T-helper 17 cell (primary cell): Measurements from ENCODE around the gene C2CD2. TPM values are rescaled to one million over a fixed set of nuclear protein-coding genes. Genes with fewer than 3 reads are reported as not detected.
A peak's percentile ranks its signal among the peaks of the same experiment; 100 is the strongest.
"Not testable (repeated sequence)": the region's sequence is repeated elsewhere in the genome, so short reads cannot be mapped to it uniquely, and the experiment has no call there.

Experiments
- ATAC-seq: fragments of 150-1000 bp; cut with Tn5 transposase; 2 replicates; pipeline ENCODE4 v1.10.0; 2021; ENCODE audit warnings: mild to moderate bottlenecking, moderate library complexity
- DNase-seq, 3 donors: peaks; one replicate each; pipeline versions ENCODE4 v3.0.0 to v3.0.0-alpha.2; 2020 to 2021
- H3K9me3 ChIP-seq: one replicate; pipeline ENCODE4 v1.7.0; 2013; ENCODE audit warnings: low read length, mild to moderate bottlenecking; ENCODE audit not compliant: control insufficient read depth, poor library complexity, severe bottlenecking
- H3K27ac Mint-ChIP-seq: one replicate; pipeline ENCODE4 v1.8.0; 2022; ENCODE audit warnings: mild to moderate bottlenecking, moderate library complexity, mixed read lengths
- H3K27me3 Mint-ChIP-seq: one replicate; pipeline ENCODE4 v1.8.0; 2022; ENCODE audit warnings: mixed read lengths
- H3K36me3 Mint-ChIP-seq: one replicate; pipeline ENCODE4 v1.8.0; 2022; ENCODE audit warnings: low read depth, mixed read lengths
- H3K4me1 Mint-ChIP-seq: one replicate; pipeline ENCODE4 v1.8.0; 2022; ENCODE audit warnings: mild to moderate bottlenecking, mixed read lengths
- H3K4me3 Mint-ChIP-seq: one replicate; pipeline ENCODE4 v1.8.0; 2022; ENCODE audit warnings: mild to moderate bottlenecking, moderate library complexity, mixed read lengths
- total RNA-seq, 4 donors: library from RNA in 2 of 4; stranded (reverse) in 2 of 4; gene quantifications; one replicate each; pipeline ENCODE4 v1.2.3 and lab custom pipeline; 2022 to 2026

C2CD2 gene
- total RNA-seq (1 to 10 TPM; 3.7 to 6.0 TPM), total RNA-seq (lab: John Stamatoyannopoulos, UW) (4.3 to 8.1 reads per million in 2 donors)

- Mint-ChIP-seq H3K4me3 (peak within 1 kb of the TSS; percentile 87), H3K4me1 (peaks cover 16% of the 10 kb centered on the region), H3K36me3 (peaks cover 3% of the 10 kb centered on the region), H3K27ac (peak within 1 kb of the TSS; percentile 47), H3K27me3 (peaks cover 31% of the 10 kb centered on the region)
- DNase-seq (no peak), ATAC-seq (peak; percentile 40)
- H3K9me3 ChIP-seq: no peaks in the 10 kb centered on the region
Observed at GRCh38 chr21:41953831-41954653, at the start of gene C2CD2. Gene C2CD2 (minus strand): TSS chr21:41954018. CDS start chr21:41953648, 370 bp downstream.

GRCh38 chr21:42003051-42003461, 49.2 kb upstream of the C2CD2 start:
- H3K27me3 Mint-ChIP-seq: no peaks in the 10 kb centered on the region
- DNase-seq (no peak), ATAC-seq (no peak)
- H3K9me3 ChIP-seq: no peaks in the 10 kb centered on the region
- H3K36me3 Mint-ChIP-seq: peaks cover 23% of the 10 kb centered on the region
- H3K4me1 Mint-ChIP-seq: peaks cover 43% of the 10 kb centered on the region
- no peak overlapping the region for H3K27ac Mint-ChIP-seq
- peak overlapping the region; percentile 62 for H3K4me3 Mint-ChIP-seq

GRCh38 chr21:42002421-42002958, 48.7 kb upstream of the C2CD2 start:
- Mint-ChIP-seq H3K4me3 (peak overlapping the region; percentile 73), H3K27ac (peak overlapping the region; percentile 86), H3K4me1 (peaks cover 38% of the 10 kb centered on the region), H3K27me3 (no peaks in the 10 kb centered on the region), H3K36me3 (peaks cover 22% of the 10 kb centered on the region)
- peak in 1 of 3 donors; percentile 12 for DNase-seq
- no peaks in the 10 kb centered on the region for H3K9me3 ChIP-seq
- ATAC-seq: peak; percentile 72

- Mint-ChIP-seq H3K36me3 (peaks cover 18% of the 10 kb centered on the region), H3K4me1 (peaks cover 33% of the 10 kb centered on the region), H3K4me3 (peak overlapping the region; percentile 78), H3K27me3 (no peaks in the 10 kb centered on the region), H3K27ac (peak overlapping the region; percentile 86)
- DNase-seq (no peak), ATAC-seq (no peak)
- H3K9me3 ChIP-seq: no peaks in the 10 kb centered on the region
Observed at GRCh38 chr21:42001781-42002180, 48.0 kb upstream of the C2CD2 start.

- Mint-ChIP-seq H3K4me3 (peak overlapping the region; percentile 61), H3K27ac (peak overlapping the region; percentile 86), H3K27me3 (no peaks in the 10 kb centered on the region), H3K36me3 (peaks cover 16% of the 10 kb centered on the region), H3K4me1 (peaks cover 30% of the 10 kb centered on the region)
- H3K9me3 ChIP-seq: no peaks in the 10 kb centered on the region
- DNase-seq: no peak
- no peak for ATAC-seq
Observed at GRCh38 chr21:42000908-42001307, 47.1 kb upstream of the C2CD2 start.

GRCh38 chr21:41997657-41998056, 43.8 kb upstream of the C2CD2 start:
- Mint-ChIP-seq H3K36me3 (peaks cover 13% of the 10 kb centered on the region), H3K27ac (no peak overlapping the region), H3K4me1 (peaks cover 15% of the 10 kb centered on the region), H3K4me3 (no peak overlapping the region), H3K27me3 (no peaks in the 10 kb centered on the region)
- no peak for DNase-seq
- H3K9me3 ChIP-seq: no peaks in the 10 kb centered on the region
- no peak for ATAC-seq

- Mint-ChIP-seq H3K4me3 (no peak overlapping the region), H3K4me1 (peaks cover 3% of the 10 kb centered on the region), H3K36me3 (peaks cover 11% of the 10 kb centered on the region), H3K27ac (no peak overlapping the region), H3K27me3 (no peaks in the 10 kb centered on the region)
- ATAC-seq: no peak
- H3K9me3 ChIP-seq: no peaks in the 10 kb centered on the region
- DNase-seq: no peak
Observed at GRCh38 chr21:41995577-41995976, 41.8 kb upstream of the C2CD2 start.

- H3K4me3 Mint-ChIP-seq, DNase-seq, ATAC-seq, H3K4me1 Mint-ChIP-seq, H3K9me3 ChIP-seq, H3K27me3 Mint-ChIP-seq, H3K27ac Mint-ChIP-seq, H3K36me3 Mint-ChIP-seq: not testable (repeated sequence)
Observed at GRCh38 chr21:41994613-41995012, 40.8 kb upstream of the C2CD2 start.

- H3K27ac Mint-ChIP-seq: no peak overlapping the region
- peaks cover 4% of the 10 kb centered on the region for H3K36me3 Mint-ChIP-seq
- H3K4me3 Mint-ChIP-seq: no peak overlapping the region
- DNase-seq: no peak
- no peaks in the 10 kb centered on the region for H3K9me3 ChIP-seq
- H3K4me1 Mint-ChIP-seq: peaks cover 3% of the 10 kb centered on the region
- H3K27me3 Mint-ChIP-seq: no peaks in the 10 kb centered on the region
- no peak for ATAC-seq
Observed at GRCh38 chr21:41993744-41994143, 39.9 kb upstream of the C2CD2 start.

- no peak overlapping the region for H3K4me3 Mint-ChIP-seq
- peaks cover 3% of the 10 kb centered on the region for H3K4me1 Mint-ChIP-seq
- ATAC-seq (no peak), DNase-seq (no peak)
- no peak overlapping the region for H3K27ac Mint-ChIP-seq
- H3K36me3 Mint-ChIP-seq: peaks cover 4% of the 10 kb centered on the region
- H3K9me3 ChIP-seq: no peaks in the 10 kb centered on the region
- no peaks in the 10 kb centered on the region for H3K27me3 Mint-ChIP-seq
Observed at GRCh38 chr21:41992576-41992975, 38.8 kb upstream of the C2CD2 start.

- Mint-ChIP-seq H3K27me3 (no peaks in the 10 kb centered on the region), H3K36me3 (peaks cover 4% of the 10 kb centered on the region), H3K27ac (no peak overlapping the region), H3K4me3 (no peak overlapping the region), H3K4me1 (peaks cover 3% of the 10 kb centered on the region)
- DNase-seq (no peak), ATAC-seq (no peak)
- H3K9me3 ChIP-seq: no peaks in the 10 kb centered on the region
Observed at GRCh38 chr21:41991659-41992058, 37.8 kb upstream of the C2CD2 start.

- DNase-seq (no peak), ATAC-seq (no peak)
- no peaks in the 10 kb centered on the region for H3K27me3 Mint-ChIP-seq
- H3K27ac Mint-ChIP-seq: no peak overlapping the region
- no peak overlapping the region for H3K4me3 Mint-ChIP-seq
- H3K9me3 ChIP-seq: no peaks in the 10 kb centered on the region
- H3K4me1 Mint-ChIP-seq: peaks cover 3% of the 10 kb centered on the region
- H3K36me3 Mint-ChIP-seq: peaks cover 4% of the 10 kb centered on the region
Observed at GRCh38 chr21:41989698-41990097, 35.9 kb upstream of the C2CD2 start.

- ATAC-seq (no peak), DNase-seq (no peak)
- no peak overlapping the region for H3K4me3 Mint-ChIP-seq
- no peaks in the 10 kb centered on the region for H3K27me3 Mint-ChIP-seq
- H3K9me3 ChIP-seq: no peaks in the 10 kb centered on the region
- peaks cover 3% of the 10 kb centered on the region for H3K4me1 Mint-ChIP-seq
- H3K27ac Mint-ChIP-seq: peak overlapping the region; percentile 24
- H3K36me3 Mint-ChIP-seq: peaks cover 4% of the 10 kb centered on the region
Observed at GRCh38 chr21:41987310-41987709, 33.5 kb upstream of the C2CD2 start.
